ENCODE measurements around the gene PACS2.

The PACS2 gene

DNA sequence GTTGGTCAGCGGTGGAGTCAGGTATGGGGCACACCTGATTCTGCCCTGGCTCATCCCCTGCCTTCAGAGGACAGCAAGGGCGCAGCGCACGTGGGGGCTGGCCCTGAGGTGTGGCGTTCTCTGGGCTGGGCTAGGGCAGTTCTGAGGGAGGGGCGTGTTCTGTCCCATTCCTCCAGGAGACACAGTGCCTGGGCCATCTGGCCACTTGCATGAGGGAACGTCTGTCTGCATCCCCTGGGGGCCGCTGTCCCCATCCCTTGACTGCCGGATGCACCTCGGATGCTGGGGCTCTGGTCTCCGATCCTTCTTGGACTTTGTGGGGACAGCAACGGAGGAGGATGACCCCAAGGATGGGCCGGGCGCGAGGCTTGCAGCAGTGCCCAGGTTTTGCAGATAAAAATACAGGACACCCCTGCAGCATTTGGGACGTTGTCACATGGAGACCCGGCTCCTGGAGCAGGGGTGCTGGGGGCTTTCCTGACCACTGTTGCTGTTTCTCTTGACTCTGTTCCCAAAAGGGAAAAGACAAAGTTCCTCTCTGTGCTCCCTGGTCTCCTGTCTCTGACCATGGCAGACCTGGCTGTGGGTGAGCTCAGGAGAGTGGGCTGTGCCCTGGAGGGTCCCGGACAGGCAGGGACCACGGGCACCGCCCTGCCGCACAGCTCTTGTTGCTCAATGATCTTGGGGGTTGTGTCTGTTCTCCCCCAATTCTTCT is 112.0 kb downstream of the PACS2 start:
- DNase-seq: no peak

DNA sequence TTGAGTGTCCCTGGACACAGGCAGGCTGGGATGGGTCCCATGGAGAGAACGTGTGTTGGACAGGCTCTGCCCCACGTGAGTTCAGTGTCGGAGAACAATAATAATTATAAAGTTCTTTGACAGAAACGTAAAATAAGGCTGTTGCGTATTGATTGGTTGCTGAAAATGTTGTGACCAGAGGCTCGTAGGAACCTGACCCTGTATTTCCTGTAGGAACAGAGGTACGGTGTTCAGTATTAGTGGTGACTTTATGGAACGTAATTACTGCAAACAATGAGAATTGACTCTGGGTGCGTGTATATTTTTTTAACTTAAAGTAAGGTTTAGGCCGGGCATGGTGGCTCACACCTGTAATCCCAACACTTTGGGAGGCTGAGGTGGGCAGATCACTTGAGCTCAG is 112.9 kb downstream of the PACS2 start:
- DNase-seq: no peak

DNA sequence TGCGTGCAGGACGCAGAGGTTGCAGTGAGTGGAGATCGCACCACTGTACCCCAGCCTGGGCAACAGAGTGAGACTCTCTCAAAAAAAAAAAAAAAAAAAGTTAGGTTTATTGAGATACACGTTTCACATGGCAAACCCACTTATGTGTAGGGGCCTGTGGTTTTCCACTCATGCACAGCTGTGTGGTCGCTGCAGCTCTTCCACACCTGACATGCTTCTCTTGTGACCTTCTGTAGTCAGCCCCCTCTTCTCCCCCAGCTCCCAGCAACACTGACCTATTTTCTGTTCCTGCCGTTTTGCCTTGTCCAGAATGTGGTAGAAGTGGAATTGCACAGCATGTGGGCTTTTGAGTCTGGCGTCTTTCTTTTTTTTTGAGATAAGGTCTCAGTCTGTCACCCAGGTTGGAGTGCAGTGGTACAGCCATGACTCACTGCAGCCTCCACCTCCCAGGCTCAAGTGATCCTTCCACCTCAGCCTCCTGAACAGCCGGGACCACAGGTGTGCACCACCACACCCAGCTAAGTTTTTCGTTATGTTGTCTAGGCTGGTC is 113.5 kb downstream of the PACS2 start:
- DNase-seq: no peak

DNA sequence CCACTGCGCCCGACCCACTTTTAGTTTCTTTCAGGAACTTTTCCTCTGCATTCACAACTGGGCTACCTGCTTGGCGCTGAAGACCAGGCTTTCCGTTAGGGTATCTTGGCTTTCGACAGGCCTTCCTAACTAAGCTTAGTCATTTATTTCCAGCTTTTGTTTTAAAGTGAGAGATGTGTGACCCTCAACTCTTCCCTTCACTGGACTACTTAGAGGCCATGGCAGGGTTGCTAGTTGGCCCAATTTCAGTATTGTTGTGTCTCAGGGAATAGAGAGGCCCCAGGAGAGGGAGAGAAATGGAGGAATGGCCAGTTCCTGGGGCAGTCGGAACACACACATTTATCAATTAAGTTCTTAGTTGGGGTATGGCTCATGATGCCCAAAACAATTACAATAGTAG is 115.5 kb downstream of the PACS2 start:
- DNase-seq: no peak

DNA sequence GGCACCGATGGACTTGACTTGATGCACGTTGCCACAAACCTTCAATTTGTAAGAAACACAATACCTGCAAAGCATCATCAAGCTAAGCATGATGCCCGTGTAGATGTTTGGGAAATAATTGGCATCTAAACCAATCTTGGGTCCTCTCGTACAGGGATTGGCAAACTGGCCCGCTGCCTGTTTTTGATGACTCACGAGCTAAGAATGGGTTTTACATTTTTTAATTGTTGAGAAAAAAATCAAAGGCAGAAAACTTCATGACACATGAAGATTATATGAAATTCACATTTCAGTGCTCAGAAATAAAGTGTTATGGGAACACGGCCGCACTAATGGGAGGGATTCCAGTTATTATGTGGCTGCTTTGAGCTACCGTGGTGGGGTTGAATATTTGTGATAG is 116.0 kb downstream of the PACS2 start:
- no peak for DNase-seq

GRCh38 chr14:105431256-105431655 is 116.7 kb downstream of the PACS2 start:
- no peak for DNase-seq

- no peak for DNase-seq
Observed at GRCh38 chr14:105432657-105433056, 118.1 kb downstream of the PACS2 start.

- DNase-seq: no peak
Observed at GRCh38 chr14:105433161-105433605, 118.6 kb downstream of the PACS2 start.

DNA sequence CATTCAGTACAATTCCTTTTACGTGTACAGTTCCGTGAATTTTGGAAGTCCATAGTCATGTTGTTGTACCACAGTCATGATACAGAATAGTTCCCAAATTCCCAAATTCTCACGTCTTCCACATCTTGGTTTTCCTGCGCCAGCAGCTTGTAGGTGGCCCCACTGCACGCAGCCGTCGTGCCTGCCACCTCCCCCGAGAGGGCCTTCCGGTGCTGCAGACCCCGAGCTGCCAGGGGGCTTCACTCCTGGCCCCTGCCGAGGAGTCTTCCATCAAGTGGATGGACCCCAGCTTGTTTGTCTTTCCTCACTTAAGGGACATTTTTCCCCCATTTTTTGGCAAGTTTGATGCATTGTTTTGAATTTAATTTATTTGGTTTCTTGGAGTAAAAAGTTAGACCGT is 121.9 kb downstream of the PACS2 start:
- DNase-seq: no peak

DNA sequence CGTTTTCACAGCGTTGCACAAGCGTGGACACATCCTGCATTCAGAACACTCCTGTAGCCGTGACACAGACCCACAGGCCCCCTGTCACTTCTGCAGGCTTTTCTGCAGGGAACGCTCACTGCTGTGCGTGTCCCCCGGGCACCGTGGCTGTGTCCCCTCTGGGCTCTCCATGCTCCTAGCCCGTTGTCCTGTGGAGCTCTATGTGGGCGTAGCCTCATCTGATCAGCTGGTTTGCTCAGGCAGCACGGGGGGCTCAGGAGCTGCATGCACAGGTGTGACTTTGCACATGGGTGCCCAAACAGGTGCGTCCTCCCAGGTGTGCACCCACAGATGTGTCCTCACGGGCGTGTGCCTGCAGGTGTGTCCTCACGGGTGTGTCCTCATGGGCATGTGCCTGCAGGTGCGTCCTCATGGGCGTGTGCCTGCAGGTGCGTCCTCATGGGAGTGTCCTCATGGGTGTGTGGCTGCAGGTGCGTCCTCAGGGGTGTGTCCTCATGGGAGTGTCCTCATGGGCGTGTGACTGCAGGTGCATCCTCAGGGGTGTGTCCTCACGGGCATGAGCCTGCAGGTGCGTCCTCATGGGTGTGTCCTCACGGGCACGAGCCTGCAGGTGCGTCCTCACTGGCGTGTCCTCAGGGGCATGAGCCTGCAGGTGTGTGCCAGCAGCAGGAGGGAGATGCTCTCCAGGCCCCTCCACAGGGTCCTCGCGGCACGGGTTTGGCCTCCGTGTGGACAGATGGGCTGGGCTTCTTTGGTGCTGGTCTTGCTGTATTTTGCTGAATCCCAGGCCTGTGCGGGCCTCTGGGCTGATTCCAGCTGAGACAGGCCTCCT is 122.6 kb downstream of the PACS2 start:
- peak; percentile 72 for DNase-seq

GRCh38 chr14:105437723-105438500 is 123.4 kb downstream of the PACS2 start:
- no peak for DNase-seq

DNA sequence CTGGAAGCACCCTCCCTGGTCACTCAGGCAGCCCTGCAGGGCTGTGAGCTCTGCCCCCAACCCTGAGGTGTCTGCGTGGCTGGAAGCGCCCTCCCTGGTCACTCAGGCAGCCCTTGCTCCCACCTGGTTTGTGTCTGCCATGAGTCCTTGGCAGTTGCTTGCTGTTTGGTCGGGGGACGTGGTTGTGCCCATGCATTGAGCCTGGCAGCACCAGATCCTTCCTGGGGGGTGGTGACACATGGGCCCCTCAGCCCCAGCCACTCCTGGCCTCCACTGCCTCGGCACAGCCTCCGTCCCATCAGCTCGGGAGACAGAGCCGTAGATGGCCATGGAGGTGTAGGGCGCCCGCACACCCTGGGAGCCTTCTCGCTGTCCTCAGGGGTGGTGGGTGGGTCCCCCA is 124.6 kb downstream of the PACS2 start:
- no peak for DNase-seq

DNA sequence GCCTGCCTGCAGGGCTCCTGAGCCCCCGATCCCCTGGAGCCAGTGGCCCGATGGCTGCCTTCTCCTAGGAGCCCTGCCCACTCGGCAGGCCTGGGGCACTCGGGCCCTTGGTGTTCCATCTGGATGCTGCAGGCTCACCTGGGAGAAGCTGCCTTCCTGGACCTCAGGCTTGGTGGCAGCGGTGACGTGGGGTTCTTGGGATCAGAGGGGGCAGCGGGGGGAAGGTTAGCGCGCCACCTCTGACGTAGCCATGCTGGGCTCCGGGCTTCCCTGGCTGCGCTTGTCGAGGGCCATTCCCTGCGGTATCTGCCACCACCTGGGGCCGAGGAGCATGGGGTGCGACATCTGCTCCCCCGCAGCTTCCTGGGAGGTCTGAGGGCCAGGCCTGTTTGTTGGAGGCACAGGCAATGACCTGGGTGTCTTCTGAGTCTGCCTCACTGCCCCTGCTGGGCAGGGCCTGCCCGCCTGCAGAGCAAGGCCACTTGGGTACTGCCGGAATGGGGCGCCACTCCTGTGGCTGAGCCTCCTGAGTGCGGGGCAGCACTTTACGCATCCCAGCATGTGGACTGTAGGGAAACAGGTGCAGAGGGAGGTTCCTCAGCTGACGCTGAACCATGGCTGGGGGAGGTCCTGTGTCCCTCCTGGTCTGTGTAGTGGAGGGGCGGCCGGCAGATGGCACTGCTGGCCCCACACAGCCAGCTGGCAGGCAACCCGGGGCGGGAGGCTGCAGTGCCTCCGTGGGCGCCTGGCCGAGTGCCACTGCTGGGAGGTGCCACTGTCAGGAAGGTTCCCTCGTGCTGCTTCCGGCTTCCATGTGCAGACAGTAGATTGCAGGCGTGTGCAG is 125.4 kb downstream of the PACS2 start:
- DNase-seq: no peak

DNA sequence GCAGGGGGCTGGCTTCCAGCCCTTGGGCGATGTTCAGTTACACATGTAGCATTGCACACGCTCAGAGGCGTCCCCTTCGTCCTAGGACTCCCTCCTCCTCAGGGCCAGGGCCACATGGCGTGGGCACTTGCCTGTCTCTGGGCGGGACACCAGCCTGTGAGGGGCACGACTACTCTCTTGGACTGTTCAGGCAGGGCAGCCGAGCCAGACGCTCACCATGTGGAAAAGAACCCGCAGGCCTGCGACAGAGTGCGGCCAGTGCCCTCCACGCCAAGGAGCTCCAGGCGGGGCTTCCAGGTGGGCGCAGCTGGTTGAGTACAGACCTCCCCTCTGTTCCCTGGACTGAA is 126.0 kb downstream of the PACS2 start:
- DNase-seq: no peak

GRCh38 chr14:105440992-105441391 is 126.4 kb downstream of the PACS2 start:
- DNase-seq: no peak

- no peak for DNase-seq
Observed at GRCh38 chr14:105442125-105442524, 127.6 kb downstream of the PACS2 start.

DNA sequence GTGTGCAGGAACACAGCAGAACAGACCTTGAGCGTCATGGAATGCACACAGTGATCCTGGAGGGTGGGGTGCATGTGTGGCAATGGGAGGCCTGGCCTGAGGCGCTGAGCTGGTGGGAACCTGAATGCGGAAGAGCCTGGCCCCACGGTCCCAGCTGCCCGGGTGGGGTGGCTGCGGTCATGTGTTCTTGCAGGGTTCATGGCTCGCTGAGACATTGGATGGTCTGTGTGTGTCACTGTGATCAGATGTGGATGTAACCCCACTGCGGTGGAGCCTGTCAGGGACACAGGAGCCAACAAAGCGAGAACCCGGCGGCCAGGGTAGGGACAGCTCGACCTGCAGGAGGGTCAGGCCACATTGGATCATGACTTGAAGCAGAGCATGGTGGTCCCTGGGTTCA is 128.3 kb downstream of the PACS2 start:
- no peak for DNase-seq

- DNase-seq: no peak
Observed at GRCh38 chr14:105444859-105445258, 130.3 kb downstream of the PACS2 start.

GRCh38 chr14:105445290-105445689 is 130.7 kb downstream of the PACS2 start:
- DNase-seq: no peak

- DNase-seq: no peak
Observed at GRCh38 chr14:105445901-105446845, 131.6 kb downstream of the PACS2 start.

DNA sequence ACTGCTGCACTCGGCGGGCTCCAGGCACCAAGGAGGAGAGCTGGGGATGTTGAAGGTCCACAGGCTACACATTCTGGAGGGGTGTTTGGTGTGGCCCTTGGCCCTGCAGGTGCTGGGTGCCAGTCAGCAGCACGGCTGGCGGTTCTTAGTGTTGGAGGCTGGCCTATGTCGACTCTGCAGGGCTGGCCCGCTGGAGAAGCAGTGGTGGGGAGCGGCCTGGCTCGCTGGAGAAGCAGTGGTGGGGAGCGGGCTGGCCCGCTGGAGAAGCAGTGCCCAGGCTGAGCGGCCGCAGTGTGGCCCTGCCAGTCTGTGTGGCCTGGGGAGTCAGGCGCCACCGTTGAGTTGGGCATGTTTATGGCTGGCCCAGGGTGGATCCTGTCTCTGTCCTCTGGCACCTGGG is 132.4 kb downstream of the PACS2 start:
- DNase-seq: no peak
